NCI-H748 treated with DMSO at 0.1 percent for 48 hours (cell line): ENCODE data around the gene RGS6.

Experiments used
- DNase-seq: peaks from one replicate; lab custom pipeline; 2025; lab: John Stamatoyannopoulos, UW

Gene RGS6

DNA sequence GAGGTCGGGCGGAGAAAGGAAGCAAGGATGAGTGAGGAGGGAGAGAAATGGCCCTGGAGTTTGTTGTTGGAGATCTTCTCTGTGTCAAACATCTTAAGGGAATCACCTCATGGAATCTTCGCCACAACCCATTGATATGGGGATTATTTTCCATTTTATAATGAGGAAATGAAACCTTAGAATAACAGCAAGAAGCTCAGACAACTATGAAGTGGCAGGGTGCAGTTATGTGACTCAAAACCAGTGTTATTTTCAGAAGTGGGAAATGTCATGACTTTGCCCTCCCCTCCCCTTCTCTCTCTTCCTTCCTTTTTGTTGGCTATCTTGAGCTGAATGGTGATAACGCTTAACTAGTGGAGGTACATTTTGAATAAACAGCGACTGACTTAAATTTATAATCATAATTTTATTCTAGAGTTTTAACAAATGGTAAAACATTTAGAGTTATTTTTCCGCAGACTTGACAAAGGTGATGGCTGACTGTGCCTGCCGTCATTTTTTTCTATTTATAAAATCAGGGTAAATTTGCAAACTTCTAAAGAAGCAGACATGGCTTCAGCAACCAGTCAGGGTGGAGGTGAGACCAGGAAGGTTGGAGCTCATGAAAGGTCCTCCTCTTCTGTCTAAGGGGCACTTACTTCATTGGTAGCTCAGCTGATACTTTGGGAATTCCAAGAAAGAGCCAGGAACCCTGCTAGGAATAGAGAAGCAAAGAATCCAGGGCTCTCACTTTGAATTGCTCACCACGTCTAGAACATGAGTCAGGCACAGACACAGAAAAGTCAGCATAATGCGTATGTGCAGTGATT lies 232.4 kb downstream of the RGS6 start:
- no peak for DNase-seq

DNA sequence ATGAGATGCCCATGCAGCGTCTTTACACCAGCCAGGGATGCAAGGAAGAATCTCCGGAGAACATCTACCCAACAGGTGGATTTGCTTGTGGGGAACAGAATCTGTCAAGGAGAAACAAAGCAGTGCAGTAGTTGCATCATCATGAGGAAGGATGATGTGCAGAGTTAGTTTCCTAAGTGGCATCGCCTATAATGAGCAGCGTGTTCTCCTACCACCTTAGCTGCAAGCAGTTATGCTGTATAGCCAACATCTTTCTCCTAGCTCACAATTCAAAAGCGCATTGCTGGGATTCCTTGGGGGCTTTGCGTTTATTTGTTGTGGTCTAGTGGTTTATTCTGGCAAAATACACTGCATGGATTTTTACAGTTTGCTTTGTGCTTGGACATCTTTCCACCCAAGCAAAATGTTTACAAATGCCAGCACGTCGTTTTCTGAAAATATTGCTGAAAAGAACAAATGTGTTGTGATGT lies 233.0 kb downstream of the RGS6 start:
- DNase-seq = no peak

DNA sequence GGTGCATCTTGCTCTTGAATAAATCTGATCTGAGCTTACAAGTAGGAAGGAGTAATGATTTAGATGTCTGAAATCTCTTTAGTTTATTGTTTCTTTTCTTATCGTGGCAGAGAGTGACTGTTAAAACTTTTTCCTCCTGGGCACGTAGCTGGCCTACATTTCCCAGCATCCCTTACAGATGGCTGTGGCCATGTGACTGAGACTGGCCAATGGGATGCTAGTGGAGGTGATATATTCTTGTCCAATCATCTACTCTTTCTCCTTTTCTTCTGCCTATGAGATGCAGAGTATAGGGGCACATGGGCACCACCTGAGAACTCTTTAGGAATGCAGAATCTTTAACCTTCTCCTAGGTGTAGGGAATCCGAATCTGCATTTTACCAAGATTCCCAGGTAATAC lies 237.3 kb downstream of the RGS6 start:
- DNase-seq = no peak

DNA sequence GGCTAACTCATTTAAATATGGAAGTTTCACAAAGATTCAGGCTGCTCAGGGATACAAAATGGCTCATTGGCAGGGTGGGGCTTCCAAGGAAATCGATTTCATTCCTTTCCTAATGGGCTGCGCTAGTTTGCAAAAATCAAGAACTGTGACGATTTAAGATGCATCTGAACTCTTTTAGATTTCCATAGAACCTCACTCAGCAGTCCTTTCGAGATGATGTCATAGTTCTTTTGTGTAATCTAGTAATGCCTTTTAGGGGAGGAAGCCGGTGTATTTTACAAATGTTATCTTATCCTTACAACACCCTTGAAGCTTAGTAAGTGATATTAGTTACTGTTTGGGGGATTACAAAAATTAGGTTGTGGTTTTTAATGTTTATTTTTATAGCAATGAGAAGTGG lies 239.8 kb downstream of the RGS6 start:
- no peak for DNase-seq

- DNase-seq = no peak
These were observed 240.4 kb downstream of the RGS6 start for GRCh38 chr14:72172597-72172996.

DNA sequence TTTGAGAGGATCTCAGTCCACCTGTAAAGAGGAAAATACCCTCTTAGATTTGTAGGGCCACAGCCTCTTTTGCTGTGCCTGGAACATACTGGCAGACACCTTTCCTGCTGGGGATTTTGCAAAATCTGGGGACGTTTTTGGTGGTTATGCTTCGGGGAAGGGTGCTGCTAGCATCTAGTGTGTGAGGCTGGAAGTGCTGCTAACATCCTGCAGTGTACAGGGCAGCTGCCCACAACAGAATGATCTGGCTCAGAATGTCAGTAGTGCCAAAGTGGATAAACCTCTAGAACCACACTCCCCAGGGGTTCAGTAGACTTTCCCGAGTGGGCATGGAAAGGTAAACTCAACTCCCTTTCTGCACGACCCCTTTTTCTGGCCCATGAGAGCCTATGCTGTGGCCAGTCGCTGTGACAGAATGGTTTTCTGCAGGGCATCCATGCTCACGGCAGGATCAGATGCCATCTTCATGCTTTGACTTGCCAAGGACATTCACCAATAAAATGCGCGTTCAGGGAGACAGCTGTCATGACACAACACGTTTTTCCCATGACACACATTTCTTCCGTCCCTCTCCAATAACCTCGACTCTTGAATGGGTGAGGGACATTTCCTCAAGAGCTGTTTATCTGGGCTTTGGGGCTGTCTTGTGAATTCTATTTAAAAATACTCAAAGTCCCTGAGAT lies 240.9 kb downstream of the RGS6 start:
- DNase-seq = no peak

DNA sequence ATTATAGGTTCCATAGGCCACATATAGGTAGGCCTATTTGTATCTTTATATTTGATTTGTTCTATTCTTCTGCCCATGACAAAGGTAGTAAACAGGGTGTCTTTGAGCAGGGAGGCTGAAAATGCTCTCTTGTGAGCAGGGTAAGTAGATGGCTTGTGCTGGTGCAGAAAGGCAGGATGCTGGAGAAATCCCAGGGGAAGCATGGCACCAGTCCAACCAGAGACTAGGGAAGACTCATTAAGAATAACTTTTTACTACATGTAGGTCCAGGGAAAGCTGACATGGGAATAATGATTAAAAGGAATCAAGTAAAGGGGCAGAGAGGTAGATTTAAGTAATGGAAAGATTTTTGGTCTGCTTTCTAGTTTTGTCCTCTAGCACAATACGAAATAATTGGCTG lies 245.0 kb downstream of the RGS6 start:
- DNase-seq = no peak

GRCh38 chr14:72178517-72178916 lies 246.3 kb downstream of the RGS6 start:
- no peak for DNase-seq

- DNase-seq = no peak
These were observed 250.6 kb downstream of the RGS6 start for GRCh38 chr14:72182708-72183432.

- DNase-seq = no peak
These were observed 251.4 kb downstream of the RGS6 start for GRCh38 chr14:72183631-72184030.

DNA sequence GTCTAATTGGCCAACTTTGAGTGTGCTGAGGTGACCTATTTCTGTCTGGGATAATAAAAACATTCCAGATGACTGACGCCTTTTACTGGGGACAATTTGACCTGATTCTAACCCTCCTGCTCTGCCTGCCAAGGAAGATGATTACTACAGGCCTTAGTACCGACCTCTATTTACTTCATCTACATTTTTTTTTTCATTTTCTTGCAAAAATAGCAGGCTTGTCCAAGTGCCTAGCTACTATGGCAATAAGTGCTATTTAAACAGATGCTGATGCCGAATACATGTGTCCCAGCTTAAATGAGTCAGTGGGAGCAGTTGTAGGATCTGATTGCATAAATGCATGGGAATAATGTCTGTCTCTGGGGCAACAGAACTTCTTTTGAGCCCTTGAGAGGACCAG lies 254.3 kb downstream of the RGS6 start:
- no peak for DNase-seq

GRCh38 chr14:72196237-72197015 lies 264.2 kb downstream of the RGS6 start:
- no peak for DNase-seq

GRCh38 chr14:72201645-72202044 lies 269.4 kb downstream of the RGS6 start:
- peak; percentile 52 for DNase-seq

- DNase-seq = no peak
These were observed 281.2 kb downstream of the RGS6 start for GRCh38 chr14:72213424-72213823.

GRCh38 chr14:72215080-72215479 lies 282.9 kb downstream of the RGS6 start:
- no peak for DNase-seq

DNA sequence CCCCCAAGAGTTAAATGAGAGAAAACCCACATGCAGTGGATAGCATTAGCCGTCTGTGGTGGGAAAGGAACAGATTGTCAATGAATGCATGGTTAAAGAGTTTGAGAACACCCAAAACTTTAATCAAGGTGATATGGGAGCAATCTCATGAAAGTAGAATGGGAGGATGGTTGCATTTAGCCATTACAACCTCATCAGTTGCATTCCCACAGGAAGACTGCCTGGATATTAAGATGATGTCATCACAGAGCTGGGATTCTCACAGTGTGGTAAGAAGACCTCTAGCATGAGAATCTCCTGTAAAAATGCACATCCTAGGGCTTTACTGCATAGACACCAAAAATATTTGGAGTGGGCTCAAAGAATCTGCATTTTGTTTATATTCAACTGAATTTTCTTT lies 284.9 kb downstream of the RGS6 start:
- DNase-seq = no peak

GRCh38 chr14:72222046-72222445 lies 289.8 kb downstream of the RGS6 start:
- DNase-seq = no peak

- DNase-seq = no peak
These were observed 304.4 kb downstream of the RGS6 start for GRCh38 chr14:72236629-72237028.

DNA sequence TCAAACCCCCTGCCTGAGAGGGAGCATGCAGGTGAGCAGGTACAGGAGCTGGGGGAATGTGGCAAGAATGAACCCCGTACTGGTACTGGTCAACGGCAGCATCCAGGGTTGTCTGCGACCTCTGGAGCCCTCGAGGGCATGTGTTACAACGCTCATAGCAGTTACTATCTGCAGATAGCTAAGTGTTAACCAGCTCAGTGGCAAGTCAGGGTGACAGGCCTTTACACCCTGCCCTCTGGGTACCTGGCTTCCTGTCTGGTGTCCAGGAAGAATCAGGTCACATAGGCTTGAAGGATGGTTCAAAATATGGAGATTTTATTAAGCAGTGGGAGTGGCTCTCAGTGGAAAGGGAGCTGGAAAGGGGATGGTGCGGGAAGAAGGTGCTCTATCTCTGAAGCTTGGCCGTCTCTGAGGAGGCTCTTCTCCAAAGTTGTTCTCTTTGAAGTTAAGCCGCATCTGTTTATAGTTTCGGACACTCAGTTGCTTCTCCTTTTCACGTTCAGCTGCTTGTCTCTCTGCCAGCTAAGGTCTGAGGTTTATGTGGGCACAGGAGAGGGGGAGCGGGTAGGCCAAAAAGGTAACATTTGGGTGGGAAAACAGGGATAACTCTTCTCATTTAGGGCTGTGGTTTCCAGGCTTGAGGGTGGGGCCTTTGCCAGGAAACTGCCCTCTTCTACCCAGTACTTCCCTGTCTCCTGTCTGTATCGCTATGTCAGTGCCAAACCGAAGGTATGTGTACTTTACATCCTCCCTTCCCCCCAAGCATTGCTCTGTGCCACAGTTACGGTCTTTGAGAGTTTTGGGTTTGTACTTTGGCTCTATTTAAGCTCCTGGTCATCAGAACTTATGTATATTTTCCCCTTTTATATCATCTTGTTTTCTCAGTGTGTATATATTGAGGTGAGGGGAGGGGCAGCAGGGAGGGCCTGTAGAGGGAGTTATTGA lies 305.8 kb downstream of the RGS6 start:
- DNase-seq = no peak

DNA sequence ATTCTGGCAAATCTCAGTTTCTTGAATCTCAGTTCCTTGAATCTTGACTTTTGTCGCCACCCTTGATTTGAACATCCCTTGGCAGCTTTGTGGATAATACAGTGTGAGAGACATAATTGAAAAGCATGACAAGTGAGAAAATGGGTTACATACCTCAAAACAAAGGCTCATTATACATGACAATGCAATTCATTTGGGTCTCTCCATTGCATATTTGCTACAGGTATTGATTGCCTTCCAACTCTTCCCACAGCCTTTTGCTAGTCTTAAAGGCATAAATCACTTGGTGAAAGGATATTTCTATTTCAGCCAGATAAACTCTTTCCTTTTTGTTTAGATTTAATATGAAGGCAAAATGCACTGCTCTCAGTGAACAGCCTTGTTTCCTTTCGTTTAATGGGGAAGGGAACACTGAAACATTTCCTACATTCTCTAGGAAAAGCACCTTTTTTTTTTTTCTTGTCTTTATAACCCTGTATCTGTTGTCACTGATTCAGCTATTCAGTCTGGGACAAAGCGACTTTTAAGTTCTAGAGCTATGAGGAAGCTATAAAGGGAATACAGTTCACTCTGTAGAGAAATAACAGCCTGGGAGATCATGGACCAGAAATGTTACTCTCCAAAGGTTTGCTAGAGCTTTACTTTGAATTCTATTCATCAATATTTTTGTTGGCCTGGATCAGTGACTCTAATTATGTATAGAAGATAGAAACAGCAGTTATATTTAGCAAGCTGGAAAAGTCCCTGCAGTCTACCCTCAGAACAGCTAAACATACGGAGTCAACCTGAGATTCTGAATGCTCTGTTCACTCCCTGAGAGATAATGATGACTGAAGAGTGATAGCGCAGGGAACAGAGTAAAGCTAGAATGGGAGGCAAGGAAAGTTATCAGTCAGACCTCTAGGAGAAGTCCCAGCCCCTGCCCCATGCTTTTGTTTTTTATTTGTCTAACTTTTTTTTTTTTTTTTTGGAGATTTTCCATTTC lies 311.4 kb downstream of the RGS6 start:
- no peak for DNase-seq
